Psoas muscle (tissue), 8 donors: ENCODE measurements around the gene HAT1. TPM values are rescaled to one million over a fixed set of nuclear protein-coding genes. Genes with fewer than 3 reads are reported as not detected.

Source experiments
- ATAC-seq, 4 donors: fragments of 200-7000 bp; cut with Tn5 transposase; one replicate each; pipeline ENCODE4 v1.9.1; 2020; ENCODE audit warnings: moderate library complexity in 3 of 4, mild to moderate bottlenecking in 2 of 4
- DNase-seq, 2 donors: peaks; one replicate each; pipeline ENCODE4 v3.0.0-alpha.2; 2020
- H3K27ac ChIP-seq: fragments of 200-600 bp; one replicate; pipeline ENCODE4 v1.8.0; 2022
- H3K27me3 ChIP-seq, 3 donors: fragments of 200-600 bp in 1 of 3; one replicate each; pipeline versions ENCODE4 v1.6.1 to v1.8.0; 2013 to 2022; ENCODE audit warnings: low read length in 2 of 3, mild to moderate bottlenecking in 2 of 3, moderate library complexity in 1 of 3; ENCODE audit not compliant: insufficient read depth in 3 of 3
- H3K36me3 ChIP-seq, 2 donors: fragments of 200-600 bp in 1 of 2; one replicate each; pipeline versions ENCODE4 v1.6.1 to v1.8.0; 2013 to 2022; ENCODE audit warnings: low read depth in 1 of 2, mild to moderate bottlenecking in 1 of 2, moderate library complexity in 1 of 2; ENCODE audit not compliant: insufficient read depth in 1 of 2
- H3K4me1 ChIP-seq: fragments of 200-600 bp; one replicate; pipeline ENCODE4 v1.8.0; 2022
- H3K4me3 ChIP-seq: fragments of 200-600 bp; one replicate; pipeline ENCODE4 v1.8.0; 2022; ENCODE audit warnings: mild to moderate bottlenecking
- H3K9me3 ChIP-seq: fragments of 200-600 bp; one replicate; pipeline ENCODE4 v1.8.0; 2022
- CTCF ChIP-seq: fragments of 200-600 bp; IDR thresholded peaks from one replicate; pipeline ENCODE4 v1.8.0; 2022; ENCODE audit warnings: antibody characterized with exemption
- WGBS, 3 donors: extraction: QIAGEN DNeasy Blood & Tissue Kit; methylation state at CpG; one replicate each; pipeline versions ENCODE4 v1.1.6 to v1.1.7; 2013; 5-methylcytosine and 5-hydroxymethylcytosine counted together
- intact Hi-C, 2 donors: fragments of 100-400 bp; cut with DNase I; formaldehyde crosslinking; loops; one replicate each; pipeline versions ENCODE4 v1.11.0 to v1.14.2; 2022
- polyA plus RNA-seq, 3 donors: library from polyadenylated mRNA; stranded (reverse); fragments of 200-250 nt; gene quantifications; one replicate each; pipeline ENCODE4 v1.2.3, GENCODE V29; 2013
- total RNA-seq, 4 donors: library from RNA; stranded (reverse); fragmentation: NEBNext Ultra II Directional in 2 of 4; extraction: Animal tissue kit (Norgen Biotek cat#: 25700) in 2 of 4; gene quantifications; one replicate each; pipeline versions ENCODE4 v1.2.1 to v1.2.4, GENCODE V29; 2021 to 2023
- donor health status: healthy with polysubstance abuse.
- donor health status: DM: no; HTN: no; CAD: no; lungs with moderate emphysema.
- donor health status: Bipolar disorder and iron deficiency.
- donor health status: healthy.
- donor health status: DM: yes; HTN: yes; CAD: no.
- donor health status: DM: no; HTN: no; CAD: no.
- donor health status: DM: no; HTN: no; CAD: no.
- donor health status: DM: yes; HTN: yes; CAD: no.

HAT1 gene
- total and polyA plus RNA-seq, 7 donors, result 31.8 to 94.6 (median 54.7) TPM

DNA sequence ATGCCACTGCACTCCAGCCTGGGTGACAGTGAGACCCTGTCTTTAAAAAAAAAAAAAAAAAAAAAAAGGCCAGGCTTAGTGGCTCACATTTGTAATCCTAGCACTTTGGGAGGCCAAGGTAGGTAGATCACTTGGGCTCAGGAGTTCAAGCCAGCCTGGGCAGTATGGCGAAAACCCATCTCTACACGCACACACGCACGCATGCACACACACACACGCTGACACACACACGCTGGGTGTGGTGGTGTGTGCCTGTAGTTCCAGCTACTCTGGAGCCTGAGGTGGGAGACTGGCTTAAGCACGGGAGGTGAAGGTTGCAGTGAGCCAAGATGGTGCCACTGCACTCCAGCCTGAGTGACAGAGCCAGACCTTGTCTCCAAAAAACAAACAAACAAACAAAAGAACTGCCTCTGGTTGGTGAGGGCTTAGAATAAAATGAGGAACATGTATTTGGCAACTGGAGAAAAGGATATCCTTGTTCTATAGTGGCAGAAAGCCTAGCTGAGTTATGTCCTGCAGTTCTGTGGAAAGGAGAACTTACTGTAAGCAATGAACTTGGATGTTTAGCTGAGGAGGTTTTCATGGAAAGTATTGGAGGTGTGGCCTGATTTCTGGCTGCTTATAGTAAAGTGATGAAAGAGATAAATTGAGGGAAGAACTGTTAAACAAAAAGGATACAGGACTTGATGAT, 34.0 kb downstream of the HAT1 start:
- intact Hi-C loops, result no loop called here
- Histone ChIP-seq H3K4me1 (peaks cover 61% of the 10 kb centered on the region), H3K36me3 (peaks cover 0 to 2% of the 10 kb centered on the region in 2 donors), H3K9me3 (no peaks in the 10 kb centered on the region), H3K27ac (peak overlapping the region; percentile 39), H3K27me3 (no peaks in the 10 kb centered on the region), H3K4me3 (no peak overlapping the region)
- ATAC-seq (no peak), DNase-seq (no peak)
- WGBS, 3 donors, result 81 to 92% (median 91%) methylated on average over 7 of the region's 7 CpGs
- no peak for TF ChIP-seq CTCF

GRCh38 chr2:171957061-171957460, 34.8 kb downstream of the HAT1 start:
- H3K4me1 ChIP-seq, result peaks cover 55% of the 10 kb centered on the region
- no peaks in the 10 kb centered on the region for H3K27me3 ChIP-seq
- H3K36me3 ChIP-seq, result peaks cover 0 to 2% of the 10 kb centered on the region in 2 donors
- no peak for DNase-seq
- intact Hi-C loops, result no loop called here
- H3K27ac ChIP-seq, result peak overlapping the region; percentile 39
- 93 to 100% (median 98%) methylated on average over 2 of the region's 2 CpGs for WGBS, 3 donors
- ATAC-seq, result no peak
- H3K4me3 ChIP-seq, result no peak overlapping the region
- no peak for TF ChIP-seq CTCF
- no peaks in the 10 kb centered on the region for H3K9me3 ChIP-seq

DNA sequence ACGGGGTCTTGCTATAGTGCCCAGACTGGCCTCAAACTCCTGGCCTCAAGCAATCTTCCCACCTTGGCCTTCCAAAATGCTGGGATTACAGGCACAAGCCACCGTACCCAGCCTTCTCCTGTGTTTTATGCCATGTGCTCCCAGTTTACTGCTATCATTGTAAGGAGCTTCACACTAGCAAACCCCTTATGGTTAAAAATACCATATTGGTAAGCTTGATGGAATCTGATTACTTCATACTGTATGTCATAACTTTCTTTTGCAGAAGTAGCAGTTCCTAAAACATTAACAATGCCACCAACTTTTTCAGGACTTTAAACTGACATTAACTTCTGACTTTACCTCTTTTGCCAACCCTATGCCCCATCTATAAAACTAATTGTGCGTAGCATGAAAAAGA, 36.2 kb downstream of the HAT1 start:
- intact Hi-C loops, result no loop called here
- no peaks in the 10 kb centered on the region for H3K9me3 ChIP-seq
- peaks cover 42% of the 10 kb centered on the region for H3K4me1 ChIP-seq
- H3K4me3 ChIP-seq, result no peak overlapping the region
- peaks cover 0 to 2% of the 10 kb centered on the region in 2 donors for H3K36me3 ChIP-seq
- peak; percentile 66 to 83 (median 81) for ATAC-seq
- no peak for TF ChIP-seq CTCF
- 74 to 81% (median 74%) methylated on average over 3 of the region's 3 CpGs for WGBS, 3 donors
- no peaks in the 10 kb centered on the region for H3K27me3 ChIP-seq
- peak overlapping the region; percentile 72 for H3K27ac ChIP-seq
- no peak for DNase-seq

- intact Hi-C loops, result no loop called here
- no peaks in the 10 kb centered on the region for H3K9me3 ChIP-seq
- WGBS, 3 donors, result 33 to 62% (median 44%) methylated on average over 2 of the region's 2 CpGs
- peak overlapping the region; percentile 72 for H3K27ac ChIP-seq
- H3K4me3 ChIP-seq, result peak overlapping the region; percentile 23
- H3K36me3 ChIP-seq, result peaks cover 0 to 2% of the 10 kb centered on the region in 2 donors
- DNase-seq, result no peak
- peak in 3 of 4 donors; percentile 53 to 75 (median 62) for ATAC-seq
- no peaks in the 10 kb centered on the region for H3K27me3 ChIP-seq
- no peak for TF ChIP-seq CTCF
- peaks cover 36% of the 10 kb centered on the region for H3K4me1 ChIP-seq
These were observed 37.7 kb downstream of the HAT1 start for GRCh38 chr2:171959998-171960397.

GRCh38 chr2:171960570-171960969, 38.3 kb downstream of the HAT1 start:
- no peak overlapping the region for H3K27ac ChIP-seq
- H3K4me1 ChIP-seq, result peaks cover 34% of the 10 kb centered on the region
- DNase-seq (no peak), ATAC-seq (peak; percentile 39 to 75 (median 60))
- 30 to 46% (median 30%) methylated on average over 3 of the region's 3 CpGs for WGBS, 3 donors
- no peak for TF ChIP-seq CTCF
- no peak overlapping the region for H3K4me3 ChIP-seq
- peaks cover 2 to 4% of the 10 kb centered on the region in 2 donors for H3K36me3 ChIP-seq
- intact Hi-C loops, result no loop called here
- H3K27me3 ChIP-seq, result no peaks in the 10 kb centered on the region
- H3K9me3 ChIP-seq, result no peaks in the 10 kb centered on the region
